Colon (tissue), 2 donors: ENCODE measurements around the gene CXCL1.
"Not testable (repeated sequence)": the region's sequence is repeated elsewhere in the genome, so short reads cannot be mapped to it uniquely, and the experiment has no call there.

ENCODE experiments used
- FAIRE-seq: peaks from 2 replicates; lab custom pipeline; 2012; peaks lifted over from hg19 to GRCh38; lab: Jason Lieb, UNC
- donor health status: control.
- donor health status: control.

The CXCL1 gene

GRCh38 chr4:73883306-73883705, 14.1 kb downstream of the CXCL1 start:
- FAIRE-seq: no peak

GRCh38 chr4:73885574-73886267, 16.5 kb downstream of the CXCL1 start:
- FAIRE-seq: no peak

GRCh38 chr4:73891326-73891725, 22.1 kb downstream of the CXCL1 start:
- no peak for FAIRE-seq

GRCh38 chr4:73891739-73892405, 22.7 kb downstream of the CXCL1 start:
- FAIRE-seq: no peak

- no peak for FAIRE-seq
Observed at GRCh38 chr4:73892966-73893365, 23.8 kb downstream of the CXCL1 start.

GRCh38 chr4:73894001-73894400, 24.8 kb downstream of the CXCL1 start:
- no peak for FAIRE-seq

GRCh38 chr4:73895201-73896175, 26.3 kb downstream of the CXCL1 start:
- FAIRE-seq: no peak

GRCh38 chr4:73896416-73896815, 27.2 kb downstream of the CXCL1 start:
- FAIRE-seq: no peak

GRCh38 chr4:73897380-73898136, 28.4 kb downstream of the CXCL1 start:
- no peak for FAIRE-seq

GRCh38 chr4:73899338-73899737, 30.1 kb downstream of the CXCL1 start:
- not testable (repeated sequence) for FAIRE-seq

- no peak for FAIRE-seq
Observed at GRCh38 chr4:73901031-73901430, 31.8 kb downstream of the CXCL1 start.

- FAIRE-seq: no peak
Observed at GRCh38 chr4:73902038-73902637, 32.9 kb downstream of the CXCL1 start.

GRCh38 chr4:73902817-73903547, 33.8 kb downstream of the CXCL1 start:
- FAIRE-seq: no peak

GRCh38 chr4:73904491-73904890, 35.3 kb downstream of the CXCL1 start:
- no peak for FAIRE-seq

GRCh38 chr4:73908965-73909364, 39.8 kb downstream of the CXCL1 start:
- no peak for FAIRE-seq

GRCh38 chr4:73911746-73912145, 42.6 kb downstream of the CXCL1 start:
- no peak for FAIRE-seq

- FAIRE-seq: no peak
Observed at GRCh38 chr4:73912191-73912590, 43.0 kb downstream of the CXCL1 start.

- no peak for FAIRE-seq
Observed at GRCh38 chr4:73914071-73914470, 44.9 kb downstream of the CXCL1 start.

GRCh38 chr4:73916172-73916925, 47.2 kb downstream of the CXCL1 start:
- no peak for FAIRE-seq

- no peak for FAIRE-seq
Observed at GRCh38 chr4:73917081-73917501, 47.9 kb downstream of the CXCL1 start.
